ENCODE results near the gene EFNA5.

GRCh38 chr5:107576736-107577393, 93.9 kb downstream of the EFNA5 start:
- TF ChIP-seq CTCF (IDR thresholded peaks at IDR 0.05) = no peak
- TF ChIP-seq ZFX (IDR thresholded peaks at IDR 0.05; ENCODE audit: borderline replicate concordance) = no peak

Data from 22Rv1 (cell line).